ENCODE results near the gene SGK1.

DNA sequence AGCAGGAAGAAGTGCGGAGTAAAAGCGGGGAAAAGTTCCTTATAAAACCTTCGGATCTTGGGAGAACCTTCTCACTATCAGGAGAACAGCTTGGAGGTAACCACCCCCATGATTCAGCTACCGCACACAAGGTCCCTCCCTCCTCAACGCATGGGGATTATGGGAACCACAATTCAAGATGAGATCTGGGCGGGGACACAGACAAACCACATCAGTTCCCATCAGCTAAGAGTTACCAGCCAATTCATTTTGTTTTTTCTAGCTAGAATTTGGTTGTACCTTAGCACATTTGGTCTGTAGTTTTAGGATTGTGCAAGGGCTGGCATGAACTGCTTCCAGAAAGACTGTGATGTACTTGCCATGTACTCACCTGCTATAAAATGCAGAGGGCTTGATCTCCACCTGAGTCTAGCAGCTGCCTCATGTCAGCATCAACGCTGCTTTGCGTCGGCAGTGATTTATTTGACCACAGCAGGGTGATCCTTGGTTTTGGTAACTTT is 170.8 kb downstream of the SGK1 start:
- TF ChIP-seq, protein P1, sequence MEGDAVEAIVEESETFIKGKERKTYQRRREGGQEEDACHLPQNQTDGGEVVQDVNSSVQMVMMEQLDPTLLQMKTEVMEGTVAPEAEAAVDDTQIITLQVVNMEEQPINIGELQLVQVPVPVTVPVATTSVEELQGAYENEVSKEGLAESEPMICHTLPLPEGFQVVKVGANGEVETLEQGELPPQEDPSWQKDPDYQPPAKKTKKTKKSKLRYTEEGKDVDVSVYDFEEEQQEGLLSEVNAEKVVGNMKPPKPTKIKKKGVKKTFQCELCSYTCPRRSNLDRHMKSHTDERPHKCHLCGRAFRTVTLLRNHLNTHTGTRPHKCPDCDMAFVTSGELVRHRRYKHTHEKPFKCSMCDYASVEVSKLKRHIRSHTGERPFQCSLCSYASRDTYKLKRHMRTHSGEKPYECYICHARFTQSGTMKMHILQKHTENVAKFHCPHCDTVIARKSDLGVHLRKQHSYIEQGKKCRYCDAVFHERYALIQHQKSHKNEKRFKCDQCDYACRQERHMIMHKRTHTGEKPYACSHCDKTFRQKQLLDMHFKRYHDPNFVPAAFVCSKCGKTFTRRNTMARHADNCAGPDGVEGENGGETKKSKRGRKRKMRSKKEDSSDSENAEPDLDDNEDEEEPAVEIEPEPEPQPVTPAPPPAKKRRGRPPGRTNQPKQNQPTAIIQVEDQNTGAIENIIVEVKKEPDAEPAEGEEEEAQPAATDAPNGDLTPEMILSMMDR (IDR thresholded peaks at IDR 0.05) = no peak
- TF ChIP-seq POLR2A (IDR thresholded peaks at IDR 0.05) = no peak

Measured in Peyer's patch (tissue), 4 donors.